A549 (cell line): ENCODE data around the gene GTF3C5. TPM values are rescaled to one million over a fixed set of nuclear protein-coding genes. Genes with fewer than 3 reads are reported as not detected.

Experiments
- ATAC-seq, 2 experiments: fragments of 200-7000 bp in 1 of 2; fragments of >200 bp in 1 of 2; cut with Nextera tagmentation in 1 of 2; cut with Tn5 transposase in 1 of 2; 3 replicates each; pipeline versions ENCODE4 v1.8.0 to v1.9.1; 2018 to 2020; ENCODE audit warnings: mild to moderate bottlenecking in 1 of 2, moderate library complexity in 1 of 2
- CTCF ChIA-PET: fragments of 300-600 bp; sonication (Branson Sonifier 250); formaldehyde crosslinking; extraction: SDS; loops from one replicate; lab custom pipeline; 2021; ENCODE audit warnings: antibody characterized with exemption, inconsistent platforms; lab: Yijun Ruan, JAX
- POLR2A ChIA-PET: fragments of 350-600 bp; formaldehyde crosslinking; extraction: SDS; loops from one replicate; lab custom pipeline; 2021; ENCODE audit warnings: antibody characterized with exemption, inconsistent platforms; lab: Yijun Ruan, JAX
- DNase-seq, 2 experiments: peaks; one replicate each; pipeline versions ENCODE4 v3.0.0 to v3.0.0-alpha.2; 2011 to 2016; ENCODE audit warnings: low read depth in 1 of 2, low spot score in 1 of 2
- FAIRE-seq: peaks from 2 replicates; lab custom pipeline; 2011; peaks lifted over from hg19 to GRCh38; lab: Jason Lieb, UNC
- H3K27ac ChIP-seq, 2 experiments: fragments of >200 bp; sonication (Bioruptor Twin); formaldehyde crosslinking; 3 replicates each; pipeline ENCODE4 v1.5.1; 2016 to 2017
- H3K4me1 ChIP-seq: fragments of >200 bp; sonication (Bioruptor Twin); formaldehyde crosslinking; 3 replicates; pipeline ENCODE4 v1.6.1; 2016
- H3K4me2 ChIP-seq: fragments of >200 bp; sonication (Bioruptor Twin); formaldehyde crosslinking; 3 replicates; pipeline ENCODE4 v1.6.1; 2016
- H3K4me3 ChIP-seq: fragments of >200 bp; sonication (Bioruptor Twin); formaldehyde crosslinking; 3 replicates; pipeline ENCODE4 v1.5.1; 2016
- H3K9me3 ChIP-seq: fragments of >200 bp; sonication (Bioruptor Twin); formaldehyde crosslinking; 3 replicates; pipeline ENCODE4 v1.6.1; 2016
- ATOH8 ChIP-seq: fragments of 250-450 bp; sonication (Bioruptor Pico); IDR thresholded peaks from 2 replicates; pipeline ENCODE4 v1.5.0; 2020; ENCODE audit warnings: low read depth, mild to moderate bottlenecking, moderate library complexity
- CBX2 ChIP-seq: fragments of 200-600 bp; sonication (generic); IDR thresholded peaks from 2 replicates; pipeline ENCODE4 v1.6.1; 2016; ENCODE audit warnings: low read depth, mild to moderate bottlenecking, borderline replicate concordance
- E2F6 ChIP-seq: IDR thresholded peaks from 2 replicates; pipeline ENCODE4 v1.6.1; 2012; ENCODE audit warnings: low read depth, borderline replicate concordance
- EHF ChIP-seq: fragments of 250-450 bp; sonication (Bioruptor Pico); IDR thresholded peaks from 2 replicates; pipeline ENCODE4 v1.5.0; 2020; ENCODE audit warnings: mild to moderate bottlenecking
- EP300 ChIP-seq, 2 experiments: fragments of >200 bp; sonication (Bioruptor Twin); formaldehyde crosslinking; IDR thresholded peaks; 2 replicates in 1 of 2; 3 replicates in 1 of 2; pipeline ENCODE4 v1.6.1; 2016 to 2017
- GATA3 ChIP-seq: IDR thresholded peaks from 2 replicates; pipeline ENCODE4 v1.6.1; 2012; ENCODE audit warnings: borderline replicate concordance
- HEYL ChIP-seq: fragments of 250-450 bp; sonication (Bioruptor Pico); IDR thresholded peaks from 2 replicates; pipeline ENCODE4 v1.8.0; 2021; ENCODE audit warnings: mild to moderate bottlenecking, moderate library complexity
- HOXA7 ChIP-seq: fragments of 250-450 bp; sonication (Bioruptor Pico); IDR thresholded peaks from 2 replicates; pipeline ENCODE4 v1.5.0; 2020; ENCODE audit warnings: mild to moderate bottlenecking, moderate library complexity
- HOXB13 ChIP-seq: fragments of 250-450 bp; sonication (Bioruptor Pico); IDR thresholded peaks from 2 replicates; pipeline ENCODE4 v1.5.0; 2020; ENCODE audit warnings: low read depth, mild to moderate bottlenecking, moderate library complexity
- HOXB5 ChIP-seq: fragments of 250-450 bp; sonication (Bioruptor Pico); IDR thresholded peaks from 2 replicates; pipeline ENCODE4 v1.5.0; 2020; ENCODE audit warnings: mild to moderate bottlenecking, moderate library complexity
- JUNB ChIP-seq: fragments of >200 bp; sonication (Bioruptor Twin); formaldehyde crosslinking; IDR thresholded peaks from 2 replicates; pipeline ENCODE4 v1.6.1; 2016
- MAZ ChIP-seq: fragments of 150-350 bp; IDR thresholded peaks from 2 replicates; pipeline ENCODE4 v1.6.1; 2014; ENCODE audit warnings: antibody characterized with exemption, low read depth, low read length, borderline replicate concordance
- MYC ChIP-seq: IDR thresholded peaks from 2 replicates; pipeline ENCODE4 v1.6.1; 2012; ENCODE audit warnings: mild to moderate bottlenecking, inconsistent platforms, low read length, improper control_type of control experiment, borderline replicate concordance
- PHF8 ChIP-seq: fragments of 200-600 bp; sonication (generic); IDR thresholded peaks from 2 replicates; pipeline ENCODE4 v1.6.1; 2016; ENCODE audit warnings: low read depth, mild to moderate bottlenecking, antibody characterized with exemption, moderate library complexity, borderline replicate concordance
- POLR2A ChIP-seq: IDR thresholded peaks from 2 replicates; pipeline ENCODE4 v1.6.1; 2012; ENCODE audit warnings: mild to moderate bottlenecking, low read length
- SMC3 ChIP-seq: fragments of >200 bp; sonication (Bioruptor Twin); formaldehyde crosslinking; IDR thresholded peaks from 3 replicates; pipeline ENCODE4 v1.6.1; 2018; ENCODE audit warnings: inconsistent platforms
- ZSCAN20 ChIP-seq: fragments of 250-450 bp; sonication (Bioruptor Pico); IDR thresholded peaks from 2 replicates; pipeline ENCODE4 v1.8.0; 2022; ENCODE audit warnings: mild to moderate bottlenecking, moderate library complexity
- WGBS: methylation state at CpG from one replicate; pipeline ENCODE4 v1.1.6; 2017; ENCODE audit errors: missing lambda C conversion rate; 5-methylcytosine and 5-hydroxymethylcytosine counted together
- polyA plus RNA-seq, 4 experiments: library from polyadenylated mRNA; depleted of rRNA in 3 of 4; stranded (reverse); fragments of >200 nt; fragmentation: RNase III in 1 of 4; extraction: RNeasy Plus Mini Kit Qiagen cat#74134 plus additional on column Dnase treatment in 1 of 4; gene quantifications; 2 replicates in 3 of 4; 3 replicates in 1 of 4; pipeline ENCODE4 v1.2.3, GENCODE V29; 2011 to 2017
- TF ChIP-seq, protein P1 (sequence below): fragments of >200 bp; sonication (Bioruptor Twin); formaldehyde crosslinking; IDR thresholded peaks from 2 replicates; pipeline ENCODE4 v1.6.1; 2016
- TF ChIP-seq, protein P2 (sequence below): fragments of 450-650 bp; IDR thresholded peaks from 2 replicates; pipeline ENCODE4 v1.6.1; 2014; ENCODE audit warnings: antibody characterized with exemption
- TF ChIP-seq, protein P3 (sequence below): fragments of 150-350 bp; IDR thresholded peaks from 2 replicates; pipeline ENCODE4 v1.6.1; 2014; ENCODE audit warnings: low read depth, mild to moderate bottlenecking, low read length

GTF3C5 gene
- polyA plus RNA-seq, 2 of the 4 experiments (the other 2 are of a cell fraction): 57.2 to 80.3 TPM

- Histone ChIP-seq H3K4me1 (0 out of 3 replicates have a peak, but pooled peaks cover 3% of the 10 kb centered on the region), H3K4me2 (no peak overlapping the region), H3K9me3 (no peaks in the 10 kb centered on the region), H3K4me3 (no peak overlapping the region), H3K27ac (no peak overlapping the region)
- FAIRE-seq: no peak
- no peak for TF ChIP-seq JUNB
- TF ChIP-seq ZSCAN20: no peak
- ChIA-PET CTCF (interaction anchor here (0.9 to 3.3 kb wide), 4 partner anchors 25 to 84 kb away, joined by 3 to 9 read pairs (median 5); no protein-coding TSS in a partner anchor), POLR2A (no interaction called here)
- no peak for ATAC-seq
- WGBS: 83% methylated on average over 8 of the region's 8 CpGs
- no peak for DNase-seq
Observed at GRCh38 chr9:133063159-133063499, 32.3 kb downstream of the GTF3C5 start.

DNA sequence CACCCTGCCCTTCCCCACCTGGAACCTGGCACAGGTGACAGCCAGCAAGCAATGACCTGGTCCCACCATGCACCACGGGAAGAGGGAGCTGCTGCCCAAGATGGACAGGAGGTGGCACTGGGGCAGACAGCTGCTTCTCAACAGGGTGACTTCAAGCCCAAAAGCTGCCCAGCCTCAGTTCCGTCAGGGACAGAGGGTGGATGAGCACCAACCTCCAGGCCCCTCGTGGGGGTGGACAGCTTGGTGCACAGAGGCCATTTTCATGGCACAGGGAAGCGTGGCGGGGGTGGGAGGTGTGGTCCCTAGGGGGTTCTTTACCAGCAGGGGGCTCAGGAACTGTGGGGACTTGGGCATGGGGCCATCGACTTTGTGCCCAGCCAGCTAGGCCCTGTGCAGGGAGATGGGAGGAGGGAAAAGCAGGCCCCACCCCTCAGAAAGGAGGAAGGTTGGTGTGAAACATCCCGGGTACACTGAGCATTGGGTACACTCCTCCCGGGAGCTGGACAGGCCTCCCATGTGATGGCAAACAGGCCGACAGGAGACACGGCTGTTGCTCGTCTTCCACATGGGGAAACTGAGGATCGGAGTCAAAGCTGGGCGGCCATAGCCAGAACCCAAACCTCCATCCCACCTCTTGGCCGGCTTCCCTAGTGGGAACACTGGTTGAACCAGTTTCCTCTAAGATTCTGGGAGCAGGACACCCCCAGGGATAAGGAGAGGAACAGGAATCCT, 32.9 kb downstream of the GTF3C5 start:
- Histone ChIP-seq H3K4me2 (no peak overlapping the region), H3K4me1 (0 out of 3 replicates have a peak, but pooled peaks cover 3% of the 10 kb centered on the region), H3K4me3 (no peak overlapping the region), H3K27ac (no peak overlapping the region), H3K9me3 (no peaks in the 10 kb centered on the region)
- DNase-seq: no peak
- POLR2A ChIA-PET: no interaction called here
- no peak for ATAC-seq
- CTCF ChIA-PET: interaction anchor here (0.9 to 3.3 kb wide), 5 partner anchors 9 to 84 kb away, joined by 3 to 9 read pairs (median 4); no protein-coding TSS in a partner anchor
- no peak for FAIRE-seq
- WGBS: 83% methylated on average over 9 of the region's 14 CpGs
- TF ChIP-seq, protein P1, sequence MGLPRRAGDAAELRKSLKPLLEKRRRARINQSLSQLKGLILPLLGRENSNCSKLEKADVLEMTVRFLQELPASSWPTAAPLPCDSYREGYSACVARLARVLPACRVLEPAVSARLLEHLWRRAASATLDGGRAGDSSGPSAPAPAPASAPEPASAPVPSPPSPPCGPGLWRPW: no peak
- no peak for TF ChIP-seq HEYL (CRISPR knock-in tag)
- no peak for TF ChIP-seq EP300 (IDR thresholded peaks at IDR 0.05)
- no peak for TF ChIP-seq SMC3
- no peak for TF ChIP-seq CBX2
- no peak for TF ChIP-seq ZSCAN20
- no peak for TF ChIP-seq PHF8
- no peak for TF ChIP-seq ATOH8 (CRISPR knock-in tag)
- no peak for TF ChIP-seq E2F6
- TF ChIP-seq POLR2A: no peak
- TF ChIP-seq, all 56 proteins: peak for 0

- H3K27ac ChIP-seq: no peak overlapping the region
- 91% methylated on average over 26 of the region's 30 CpGs for whole genome bisulfite sequencing
- no peak for ATAC-seq
- H3K4me1 ChIP-seq: 0 out of 3 replicates have a peak, but pooled peaks cover 3% of the 10 kb centered on the region
- no peak overlapping the region for H3K4me3 ChIP-seq
- TF ChIP-seq HOXA7 (CRISPR knock-in tag) (no peak), MYC (no peak), ATOH8 (CRISPR knock-in tag) (no peak)
- TF ChIP-seq, all 56 proteins: peak for 0
- ChIA-PET POLR2A (no interaction called here), CTCF (interaction anchor here (1.1 to 3.3 kb wide), 4 partner anchors 10 to 83 kb away, joined by 3 to 9 read pairs (median 4); no protein-coding TSS in a partner anchor)
- DNase-seq: no peak
- no peaks in the 10 kb centered on the region for H3K9me3 ChIP-seq
- no peak for FAIRE-seq
- no peak overlapping the region for H3K4me2 ChIP-seq
Observed at GRCh38 chr9:133064241-133065069, 33.7 kb downstream of the GTF3C5 start.

- WGBS: 98% methylated on average over 12 of the region's 17 CpGs
- H3K4me2 ChIP-seq: no peak overlapping the region
- POLR2A ChIA-PET: no interaction called here
- H3K9me3 ChIP-seq: no peaks in the 10 kb centered on the region
- H3K4me1 ChIP-seq: 0 out of 3 replicates have a peak, but pooled peaks cover 3% of the 10 kb centered on the region
- no peak overlapping the region for H3K4me3 ChIP-seq
- CTCF ChIA-PET: interaction anchor here (0.9 to 3.3 kb wide), 3 partner anchors 8 to 82 kb away, joined by 3 to 9 read pairs (median 3); no protein-coding TSS in a partner anchor
- H3K27ac ChIP-seq: no peak overlapping the region
- ATAC-seq: no peak
- FAIRE-seq: no peak
- TF ChIP-seq GATA3 (no peak), HEYL (CRISPR knock-in tag) (no peak), HOXA7 (CRISPR knock-in tag) (no peak), MAZ (no peak), HOXB13 (no peak), EHF (CRISPR knock-in tag) (no peak), SMC3 (no peak), HOXB5 (CRISPR knock-in tag) (no peak), EP300 (IDR thresholded peaks at IDR 0.05) (no peak), JUNB (no peak)
- TF ChIP-seq, protein P2, sequence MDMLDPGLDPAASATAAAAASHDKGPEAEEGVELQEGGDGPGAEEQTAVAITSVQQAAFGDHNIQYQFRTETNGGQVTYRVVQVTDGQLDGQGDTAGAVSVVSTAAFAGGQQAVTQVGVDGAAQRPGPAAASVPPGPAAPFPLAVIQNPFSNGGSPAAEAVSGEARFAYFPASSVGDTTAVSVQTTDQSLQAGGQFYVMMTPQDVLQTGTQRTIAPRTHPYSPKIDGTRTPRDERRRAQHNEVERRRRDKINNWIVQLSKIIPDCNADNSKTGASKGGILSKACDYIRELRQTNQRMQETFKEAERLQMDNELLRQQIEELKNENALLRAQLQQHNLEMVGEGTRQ: no peak
- TF ChIP-seq, protein P3, sequence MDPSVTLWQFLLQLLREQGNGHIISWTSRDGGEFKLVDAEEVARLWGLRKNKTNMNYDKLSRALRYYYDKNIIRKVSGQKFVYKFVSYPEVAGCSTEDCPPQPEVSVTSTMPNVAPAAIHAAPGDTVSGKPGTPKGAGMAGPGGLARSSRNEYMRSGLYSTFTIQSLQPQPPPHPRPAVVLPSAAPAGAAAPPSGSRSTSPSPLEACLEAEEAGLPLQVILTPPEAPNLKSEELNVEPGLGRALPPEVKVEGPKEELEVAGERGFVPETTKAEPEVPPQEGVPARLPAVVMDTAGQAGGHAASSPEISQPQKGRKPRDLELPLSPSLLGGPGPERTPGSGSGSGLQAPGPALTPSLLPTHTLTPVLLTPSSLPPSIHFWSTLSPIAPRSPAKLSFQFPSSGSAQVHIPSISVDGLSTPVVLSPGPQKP: no peak
- DNase-seq: no peak
Observed at GRCh38 chr9:133065070-133065388, 34.2 kb downstream of the GTF3C5 start.
